IMR-90 (cell line): ENCODE data around the gene HMGN4. TPM values are rescaled to one million over a fixed set of nuclear protein-coding genes. Genes with fewer than 3 reads are reported as not detected.

Source experiments
- ATAC-seq: fragments of 200-7000 bp; cut with Tn5 transposase; 2 replicates; pipeline ENCODE4 v1.9.1; 2020; ENCODE audit warnings: low read depth, mild to moderate bottlenecking, moderate library complexity
- BruUV-seq: library from RNA; stranded (reverse); fragments of 400-500 nt; replicated peaks from 2 replicates; lab custom pipeline; 2021; lab: Mats Ljungman, UMichigan
- CTCF ChIA-PET: fragments of 300-600 bp; formaldehyde crosslinking; extraction: SDS; loops from one replicate; lab custom pipeline; 2021; ENCODE audit warnings: antibody characterized with exemption; lab: Yijun Ruan, JAX
- POLR2A ChIA-PET: fragments of 300-600 bp; sonication (Branson Sonifier 250); formaldehyde crosslinking; loops from one replicate; lab custom pipeline; 2022; ENCODE audit warnings: antibody characterized with exemption; ENCODE audit not compliant: unreplicated experiment; lab: Charles Lee
- DNase-seq: peaks from one replicate; pipeline ENCODE4 v3.0.0; 2013
- H2AFZ ChIP-seq: replicated peaks from 2 replicates; pipeline ENCODE3; 2013; ENCODE audit warnings: low read length, mild to moderate bottlenecking; ENCODE audit not compliant: poor library complexity
- H2AK5ac ChIP-seq: 2 replicates; pipeline ENCODE4 v1.6.1; 2013; ENCODE audit warnings: low read depth, low read length, inconsistent platforms
- H2AK9ac ChIP-seq: replicated peaks from 2 replicates; pipeline ENCODE3; 2013; ENCODE audit warnings: mild to moderate bottlenecking, low read depth, low read length, moderate library complexity; ENCODE audit not compliant: poor library complexity
- H2BK120ac ChIP-seq: 2 replicates; pipeline ENCODE4 v1.6.1; 2013; ENCODE audit warnings: low read depth, low read length, inconsistent platforms
- H2BK15ac ChIP-seq: 3 replicates; pipeline ENCODE4 v1.6.1; 2013; ENCODE audit warnings: low read depth, low read length, inconsistent platforms
- H2BK20ac ChIP-seq: 2 replicates; pipeline ENCODE4 v1.6.1; 2013; ENCODE audit warnings: low read depth, mild to moderate bottlenecking, inconsistent platforms, low read length, moderate library complexity
- H2BK5ac ChIP-seq: 2 replicates; pipeline ENCODE4 v1.6.1; 2013; ENCODE audit warnings: mild to moderate bottlenecking, low read depth, low read length, inconsistent platforms; ENCODE audit not compliant: poor library complexity, severe bottlenecking
- H3K14ac ChIP-seq: replicated peaks from 2 replicates; pipeline ENCODE4 v1.6.1; 2013; ENCODE audit warnings: low read depth, low read length, inconsistent platforms
- H3K18ac ChIP-seq: 2 replicates; pipeline ENCODE4 v1.6.1; 2013; ENCODE audit warnings: low read depth, low read length, control low read depth
- H3K23ac ChIP-seq: 2 replicates; pipeline ENCODE4 v1.6.1; 2013; ENCODE audit warnings: low read depth, low read length, inconsistent platforms
- H3K27ac ChIP-seq: 2 replicates; pipeline ENCODE4 v1.5.1; 2013; ENCODE audit warnings: mild to moderate bottlenecking, control low read depth, low read length; ENCODE audit not compliant: insufficient read depth
- H3K27me3 ChIP-seq: 2 replicates; pipeline ENCODE4 v1.6.1; 2013; ENCODE audit warnings: low read length; ENCODE audit not compliant: control insufficient read depth, insufficient read depth
- H3K36me3 ChIP-seq: 2 replicates; pipeline ENCODE4 v1.6.1; 2013; ENCODE audit warnings: low read length, mixed read lengths; ENCODE audit not compliant: control insufficient read depth, insufficient read depth
- H3K4ac ChIP-seq: 2 replicates; pipeline ENCODE4 v1.6.1; 2013; ENCODE audit warnings: low read depth, low read length, inconsistent platforms
- H3K4me1 ChIP-seq: 2 replicates; pipeline ENCODE4 v1.6.1; 2013; ENCODE audit warnings: low read length, mixed read lengths; ENCODE audit not compliant: control insufficient read depth, insufficient read depth
- H3K4me2 ChIP-seq: 2 replicates; pipeline ENCODE4 v1.6.1; 2013; ENCODE audit warnings: low read depth, mild to moderate bottlenecking, control low read depth, low read length, moderate library complexity
- H3K4me3 ChIP-seq: 2 replicates; pipeline ENCODE4 v1.5.1; 2013; ENCODE audit warnings: low read depth, mild to moderate bottlenecking, control low read depth, low read length, moderate library complexity; ENCODE audit not compliant: insufficient read depth
- H3K56ac ChIP-seq: 2 replicates; pipeline ENCODE4 v1.6.1; 2013; ENCODE audit warnings: low read length, inconsistent platforms; ENCODE audit not compliant: insufficient read depth; ENCODE audit errors: extremely low read depth
- H3K79me1 ChIP-seq, 2 experiments: 2 replicates each; pipeline ENCODE4 v1.6.1; 2013; ENCODE audit warnings: low read length in 2 of 2, inconsistent platforms in 1 of 2, low read depth in 1 of 2
- H3K9ac ChIP-seq: 2 replicates; pipeline ENCODE4 v1.6.1; 2013; ENCODE audit warnings: low read depth, low read length, control low read depth
- H3K9me1 ChIP-seq: 2 replicates; pipeline ENCODE4 v1.6.1; 2013; ENCODE audit warnings: low read length, inconsistent platforms; ENCODE audit not compliant: insufficient read depth
- H3K9me3 ChIP-seq: 2 replicates; pipeline ENCODE4 v1.6.1; 2013; ENCODE audit warnings: low read length; ENCODE audit not compliant: control insufficient read depth, insufficient read depth
- H4K20me1 ChIP-seq: 2 replicates; pipeline ENCODE4 v1.6.1; 2013; ENCODE audit warnings: low read length, inconsistent platforms; ENCODE audit not compliant: insufficient read depth
- H4K5ac ChIP-seq: 2 replicates; pipeline ENCODE4 v1.6.1; 2013; ENCODE audit warnings: mild to moderate bottlenecking, low read depth, low read length, control low read depth
- H4K8ac ChIP-seq, 2 experiments: 2 replicates each; pipeline ENCODE4 v1.6.1; 2013; ENCODE audit warnings: low read depth in 2 of 2, low read length in 2 of 2, control low read depth in 1 of 2, inconsistent platforms in 1 of 2
- H4K91ac ChIP-seq: 2 replicates; pipeline ENCODE4 v1.6.1; 2013; ENCODE audit warnings: low read depth, low read length, inconsistent platforms; ENCODE audit not compliant: insufficient read depth
- BHLHE40 ChIP-seq: fragments of 150-350 bp; IDR thresholded peaks from 2 replicates; pipeline ENCODE4 v1.6.1; 2016; ENCODE audit warnings: mild to moderate bottlenecking, low read depth, low read length
- CEBPB ChIP-seq: IDR thresholded peaks from 2 replicates; pipeline ENCODE4 v1.6.1; 2012; ENCODE audit warnings: low read depth, low read length, improper control_type of control experiment
- CHD1 ChIP-seq: IDR thresholded peaks from 2 replicates; pipeline ENCODE4 v1.6.1; 2012; ENCODE audit warnings: low read depth, low read length, improper control_type of control experiment
- CTCF ChIP-seq: conservative IDR thresholded peaks from 2 replicates; pipeline ENCODE4 v1.5.1; 2012; ENCODE audit warnings: mild to moderate bottlenecking, low read depth, low read length, improper control_type of control experiment
- FOS ChIP-seq: fragments of 150-350 bp; IDR thresholded peaks from 2 replicates; pipeline ENCODE4 v1.6.1; 2016; ENCODE audit warnings: low read depth, low read length
- MAFK ChIP-seq: IDR thresholded peaks from 2 replicates; pipeline ENCODE4 v1.6.1; 2012; ENCODE audit warnings: low read depth, low read length, improper control_type of control experiment
- MAZ ChIP-seq: IDR thresholded peaks from 2 replicates; pipeline ENCODE4 v1.6.1; 2012; ENCODE audit warnings: low read depth, mild to moderate bottlenecking, low read length, improper control_type of control experiment, moderate library complexity, borderline replicate concordance
- MXI1 ChIP-seq: IDR thresholded peaks from 2 replicates; pipeline ENCODE4 v1.6.1; 2012; ENCODE audit warnings: low read depth, mild to moderate bottlenecking, low read length, moderate library complexity, borderline replicate concordance
- NFE2L2 ChIP-seq: fragments of 150-350 bp; IDR thresholded peaks from 2 replicates; pipeline ENCODE4 v1.6.1; 2016; ENCODE audit warnings: low read depth, mild to moderate bottlenecking, low read length
- POLR2A ChIP-seq: IDR thresholded peaks from 2 replicates; pipeline ENCODE4 v1.6.1; 2012; ENCODE audit warnings: mild to moderate bottlenecking, low read depth, low read length
- RAD21 ChIP-seq: IDR thresholded peaks from 2 replicates; pipeline ENCODE4 v1.6.1; 2012; ENCODE audit warnings: low read length, improper control_type of control experiment
- RCOR1 ChIP-seq: IDR thresholded peaks from 2 replicates; pipeline ENCODE4 v1.6.1; 2012; ENCODE audit warnings: mild to moderate bottlenecking, low read length, improper control_type of control experiment; ENCODE audit not compliant: insufficient replicate concordance
- RFX5 ChIP-seq: IDR thresholded peaks from 2 replicates; pipeline ENCODE4 v1.8.0; 2012; ENCODE audit warnings: low read depth, mild to moderate bottlenecking, low read length, moderate library complexity
- SMC3 ChIP-seq: fragments of 150-350 bp; IDR thresholded peaks from 2 replicates; pipeline ENCODE4 v1.6.1; 2016; ENCODE audit warnings: low read depth, mild to moderate bottlenecking, antibody characterized with exemption, low read length, moderate library complexity
- WGBS, 2 experiments: methylation state at CpG; one replicate each; pipeline versions ENCODE4 v1.1.5 to v1.1.7; 2013; ENCODE audit warnings: missing lambda C conversion rate in 2 of 2; ENCODE audit not compliant: insufficient read length in 1 of 2; ENCODE audit errors: extremely low coverage in 2 of 2; 5-methylcytosine and 5-hydroxymethylcytosine counted together
- dilution Hi-C: fragments of 300-500 bp; cut with HindIII; formaldehyde crosslinking; loops from one replicate; pipeline ENCODE4 v1.14.3; 2018; ENCODE audit warnings: low sequenced_read_pairs; ENCODE audit not compliant: unreplicated experiment
- in situ Hi-C: fragments of 300-500 bp; cut with MboI; formaldehyde crosslinking; loops from 3 replicates; pipeline ENCODE4 v1.14.3; 2019; ENCODE audit warnings: low sequenced_read_pairs, inconsistent platforms, mixed read lengths
- intact Hi-C: fragments of 100-400 bp; cut with micrococcal nuclease; formaldehyde crosslinking; loops from 2 replicates; pipeline ENCODE4 v1.10.0; 2022
- polyA plus RNA-seq, 3 experiments: library from polyadenylated mRNA; depleted of rRNA; stranded (reverse); fragments of >200 nt; gene quantifications; 2 replicates each; pipeline ENCODE4 v1.2.3, GENCODE V29; 2012; ENCODE audit warnings: low replicate concordance in 1 of 3
- total RNA-seq: library from RNA; depleted of rRNA; stranded (reverse); fragments of >200 nt; gene quantifications from 2 replicates; pipeline ENCODE4 v1.2.3, GENCODE V29; 2012
- TF ChIP-seq, protein P1 (sequence below): fragments of 150-350 bp; IDR thresholded peaks from 2 replicates; pipeline ENCODE4 v1.6.1; 2017; ENCODE audit warnings: mild to moderate bottlenecking, antibody characterized with exemption, low read length, low read depth
- TF ChIP-seq, protein P2 (sequence below): fragments of 150-350 bp; IDR thresholded peaks from 2 replicates; pipeline ENCODE4 v1.6.1; 2016; ENCODE audit warnings: low read depth, mild to moderate bottlenecking, low read length, moderate library complexity, borderline replicate concordance

Gene HMGN4
- total and polyA plus RNA-seq, 2 of the 4 experiments (the other 2 are of a cell fraction), result 46.4 to 50.2 TPM

DNA sequence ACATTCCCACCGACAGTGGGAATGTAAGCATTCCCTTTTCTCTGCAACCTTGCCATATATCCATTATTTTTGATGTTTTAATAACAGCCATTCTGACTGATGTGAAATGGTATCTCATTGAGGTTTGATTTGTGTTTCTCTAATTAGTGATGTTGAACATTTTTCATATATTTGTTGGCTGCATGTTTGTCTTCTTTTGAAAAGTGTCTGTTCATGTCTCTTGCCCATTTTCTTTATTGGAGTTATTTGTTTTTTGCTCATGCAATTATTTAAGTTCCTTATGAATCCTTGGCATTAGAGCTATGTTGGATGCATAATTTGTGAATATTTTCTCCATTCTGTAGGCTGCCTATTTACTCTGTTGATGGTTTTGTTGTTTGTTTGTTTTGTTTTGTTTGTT lies 40.6 kb downstream of the HMGN4 start:
- ATAC-seq, result no peak
- H3K9me3 ChIP-seq, result peaks cover 2% of the 10 kb centered on the region; the same call in 1 of the 2 replicates
- no peaks in the 10 kb centered on the region for H3K79me1 ChIP-seq
- no peak overlapping the region for H3K27ac ChIP-seq
- H2BK120ac ChIP-seq, result no peak overlapping the region
- WGBS, 2 experiments, result no CpG with 5 or more reads among the region's 1 CpG
- DNase-seq, result no peak
- H3K27me3 ChIP-seq, result peaks cover 12% of the 10 kb centered on the region
- no peak overlapping the region for H3K56ac ChIP-seq
- H3K4me2 ChIP-seq, result no peak overlapping the region
- no peak overlapping the region for H2AK9ac ChIP-seq
- H3K14ac ChIP-seq, result no peak overlapping the region
- H3K9me1 ChIP-seq, result no peaks in the 10 kb centered on the region
- no peak overlapping the region for H4K5ac ChIP-seq
- H3K36me3 ChIP-seq, result no peaks in the 10 kb centered on the region
- H4K8ac ChIP-seq, result no peak overlapping the region
- H2BK15ac ChIP-seq, result no peak overlapping the region
- H2AK5ac ChIP-seq, result no peak overlapping the region
- POLR2A ChIA-PET, result no interaction called here
- dilution Hi-C loops (no loop called here), in situ Hi-C loops (no loop called here), intact Hi-C loops (no loop called here)
- no peaks in the 10 kb centered on the region for H4K20me1 ChIP-seq
- no peak overlapping the region for H4K91ac ChIP-seq
- H2BK20ac ChIP-seq, result no peak overlapping the region
- H2BK5ac ChIP-seq, result no peak overlapping the region
- no peak overlapping the region for H3K4me3 ChIP-seq
- no peak overlapping the region for H3K4ac ChIP-seq
- no peak overlapping the region for H3K18ac ChIP-seq
- no peaks in the 10 kb centered on the region for H3K4me1 ChIP-seq
- TF ChIP-seq CTCF (no peak), MAZ (no peak), MXI1 (no peak), SMC3 (no peak), POLR2A (no peak), RFX5 (no peak), CHD1 (no peak), CEBPB (no peak), RAD21 (no peak), MAFK (no peak), BHLHE40 (no peak), RCOR1 (no peak), NFE2L2 (no peak), FOS (no peak)
- TF ChIP-seq, protein P1, sequence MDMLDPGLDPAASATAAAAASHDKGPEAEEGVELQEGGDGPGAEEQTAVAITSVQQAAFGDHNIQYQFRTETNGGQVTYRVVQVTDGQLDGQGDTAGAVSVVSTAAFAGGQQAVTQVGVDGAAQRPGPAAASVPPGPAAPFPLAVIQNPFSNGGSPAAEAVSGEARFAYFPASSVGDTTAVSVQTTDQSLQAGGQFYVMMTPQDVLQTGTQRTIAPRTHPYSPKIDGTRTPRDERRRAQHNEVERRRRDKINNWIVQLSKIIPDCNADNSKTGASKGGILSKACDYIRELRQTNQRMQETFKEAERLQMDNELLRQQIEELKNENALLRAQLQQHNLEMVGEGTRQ, result no peak
- TF ChIP-seq, protein P2, sequence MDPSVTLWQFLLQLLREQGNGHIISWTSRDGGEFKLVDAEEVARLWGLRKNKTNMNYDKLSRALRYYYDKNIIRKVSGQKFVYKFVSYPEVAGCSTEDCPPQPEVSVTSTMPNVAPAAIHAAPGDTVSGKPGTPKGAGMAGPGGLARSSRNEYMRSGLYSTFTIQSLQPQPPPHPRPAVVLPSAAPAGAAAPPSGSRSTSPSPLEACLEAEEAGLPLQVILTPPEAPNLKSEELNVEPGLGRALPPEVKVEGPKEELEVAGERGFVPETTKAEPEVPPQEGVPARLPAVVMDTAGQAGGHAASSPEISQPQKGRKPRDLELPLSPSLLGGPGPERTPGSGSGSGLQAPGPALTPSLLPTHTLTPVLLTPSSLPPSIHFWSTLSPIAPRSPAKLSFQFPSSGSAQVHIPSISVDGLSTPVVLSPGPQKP, result no peak
- H3K23ac ChIP-seq, result no peak overlapping the region
- no TSS peak for BruUV-seq
- no peak overlapping the region for H2AFZ ChIP-seq
- CTCF ChIA-PET, result no interaction called here
- no peak overlapping the region for H3K9ac ChIP-seq
